ENCODE data around the gene PDCD7. TPM values are rescaled to one million over a fixed set of nuclear protein-coding genes. Genes with fewer than 3 reads are reported as not detected.
"Not testable (repeated sequence)": the region's sequence is repeated elsewhere in the genome, so short reads cannot be mapped to it uniquely, and the experiment has no call there.

PDCD7 gene
- total RNA-seq, 6 experiments from 2014 or later, result 18.5 to 32.1 (median 22.8) TPM

DNA sequence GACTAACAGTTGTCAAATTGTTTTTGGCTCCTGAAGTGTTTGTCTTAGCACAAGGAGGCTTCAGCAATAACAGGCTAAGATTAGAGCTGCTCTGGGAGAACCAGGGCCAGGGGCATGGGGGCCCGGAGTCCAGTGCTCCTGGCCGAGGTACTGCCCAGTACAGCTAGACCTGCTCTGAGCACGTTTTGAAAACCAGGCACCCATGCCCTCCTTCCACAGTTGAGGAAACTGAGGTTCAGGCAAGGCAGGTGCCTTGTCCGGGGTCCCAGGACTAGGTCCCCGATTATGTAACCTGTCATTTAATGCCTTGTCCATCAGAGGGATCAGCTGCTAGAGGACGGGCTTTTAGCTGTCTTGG lies 37.9 kb downstream of the PDCD7 start:
- H3K27me3 Mint-ChIP-seq (ENCODE audit: insufficient read depth), result no peaks in the 10 kb centered on the region; the same call in 1 of the 2 replicates
- H3K9me3 Mint-ChIP-seq, result no peaks in the 10 kb centered on the region
- H3K4me3 Mint-ChIP-seq, result no peak overlapping the region
- DNase-seq, result no peak
- no peak overlapping the region for H3K27ac Mint-ChIP-seq
- no peaks in the 10 kb centered on the region for H3K4me1 Mint-ChIP-seq (ENCODE audit: low read depth)
- peaks cover 13% of the 10 kb centered on the region for H3K36me3 Mint-ChIP-seq (ENCODE audit: low read depth)
- TF ChIP-seq, protein P1, sequence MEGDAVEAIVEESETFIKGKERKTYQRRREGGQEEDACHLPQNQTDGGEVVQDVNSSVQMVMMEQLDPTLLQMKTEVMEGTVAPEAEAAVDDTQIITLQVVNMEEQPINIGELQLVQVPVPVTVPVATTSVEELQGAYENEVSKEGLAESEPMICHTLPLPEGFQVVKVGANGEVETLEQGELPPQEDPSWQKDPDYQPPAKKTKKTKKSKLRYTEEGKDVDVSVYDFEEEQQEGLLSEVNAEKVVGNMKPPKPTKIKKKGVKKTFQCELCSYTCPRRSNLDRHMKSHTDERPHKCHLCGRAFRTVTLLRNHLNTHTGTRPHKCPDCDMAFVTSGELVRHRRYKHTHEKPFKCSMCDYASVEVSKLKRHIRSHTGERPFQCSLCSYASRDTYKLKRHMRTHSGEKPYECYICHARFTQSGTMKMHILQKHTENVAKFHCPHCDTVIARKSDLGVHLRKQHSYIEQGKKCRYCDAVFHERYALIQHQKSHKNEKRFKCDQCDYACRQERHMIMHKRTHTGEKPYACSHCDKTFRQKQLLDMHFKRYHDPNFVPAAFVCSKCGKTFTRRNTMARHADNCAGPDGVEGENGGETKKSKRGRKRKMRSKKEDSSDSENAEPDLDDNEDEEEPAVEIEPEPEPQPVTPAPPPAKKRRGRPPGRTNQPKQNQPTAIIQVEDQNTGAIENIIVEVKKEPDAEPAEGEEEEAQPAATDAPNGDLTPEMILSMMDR (IDR thresholded peaks at IDR 0.05), result no peak

DNA sequence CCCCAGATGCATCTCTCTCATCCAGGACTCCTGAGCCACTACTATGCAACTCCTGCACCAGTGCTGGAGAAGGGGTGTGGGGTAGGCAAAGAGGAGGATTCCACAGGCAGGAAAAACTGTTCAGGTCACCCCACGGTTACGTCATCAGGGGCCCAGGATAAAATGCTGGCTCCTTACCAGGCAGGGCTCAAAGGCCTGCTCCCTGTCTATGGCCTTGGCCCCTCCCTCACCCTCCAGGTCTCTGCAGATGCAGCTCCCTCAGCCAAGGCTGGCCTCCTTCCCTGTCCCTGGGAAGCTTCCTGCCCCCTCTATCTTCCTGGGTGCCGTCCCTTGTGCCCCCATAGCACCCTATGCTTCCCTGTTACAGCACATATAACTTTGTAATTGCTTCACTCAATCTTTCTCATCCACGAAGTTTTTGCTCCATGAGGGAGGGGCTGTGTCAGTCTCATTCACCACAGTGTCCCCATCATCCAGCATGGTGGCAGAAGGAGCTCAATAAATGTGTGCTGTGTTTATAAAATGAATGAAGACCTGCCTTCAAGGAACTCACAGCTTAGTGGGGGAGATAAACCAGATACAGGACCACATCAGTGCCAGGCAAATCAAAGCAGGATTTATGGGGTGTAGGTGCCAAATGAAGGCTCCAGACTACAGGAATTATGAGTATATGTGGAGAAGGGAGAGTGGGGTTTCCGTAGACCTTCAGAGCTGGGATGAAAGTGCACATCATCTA lies 38.4 kb downstream of the PDCD7 start:
- Mint-ChIP-seq H3K36me3 (ENCODE audit: low read depth) (peaks cover 13% of the 10 kb centered on the region), H3K4me1 (ENCODE audit: low read depth) (no peaks in the 10 kb centered on the region), H3K9me3 (no peaks in the 10 kb centered on the region), H3K27me3 (ENCODE audit: insufficient read depth) (no peaks in the 10 kb centered on the region; the same call in 1 of the 2 replicates), H3K27ac (no peak overlapping the region), H3K4me3 (no peak overlapping the region)
- DNase-seq, result no peak
- TF ChIP-seq, protein P1 (IDR thresholded peaks at IDR 0.05), result no peak

DNA sequence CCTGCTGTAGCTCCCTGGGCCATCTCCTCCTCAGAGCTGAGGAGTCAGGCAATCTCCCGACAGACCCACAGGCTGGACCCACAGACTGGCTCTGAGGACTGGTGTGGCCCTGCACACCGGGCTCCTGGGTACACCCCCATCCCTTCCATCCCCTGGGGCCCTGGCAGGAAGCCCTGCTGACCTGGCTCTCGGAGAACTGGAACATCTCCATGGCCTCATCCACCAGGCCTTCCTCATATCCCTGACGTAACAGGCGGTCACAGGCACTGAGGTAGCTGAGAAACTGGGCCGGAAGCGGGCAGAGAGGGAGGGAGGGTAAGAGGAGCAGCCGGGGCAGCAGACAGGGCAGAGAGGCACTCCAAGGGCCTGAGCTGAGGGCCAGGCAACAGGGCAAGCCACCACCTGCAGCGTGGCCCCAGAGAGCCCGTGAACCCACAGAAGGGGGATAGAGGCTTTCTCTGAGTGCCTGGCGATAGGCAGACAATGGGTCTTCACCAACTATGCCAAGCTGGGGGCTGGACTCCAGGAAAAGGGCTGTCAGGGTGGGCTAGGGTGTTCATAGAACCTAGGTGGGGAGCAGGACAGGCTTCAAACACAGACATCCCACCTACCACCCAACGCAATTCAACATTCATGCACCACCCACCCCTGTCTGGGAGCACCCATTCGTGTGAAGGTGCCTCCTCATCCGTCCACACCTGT lies 39.2 kb downstream of the PDCD7 start:
- Mint-ChIP-seq H3K4me1 (ENCODE audit: low read depth) (no peaks in the 10 kb centered on the region), H3K4me3 (no peak overlapping the region), H3K36me3 (ENCODE audit: low read depth) (peaks cover 13% of the 10 kb centered on the region), H3K9me3 (no peaks in the 10 kb centered on the region), H3K27me3 (ENCODE audit: insufficient read depth) (no peaks in the 10 kb centered on the region; the same call in 1 of the 2 replicates), H3K27ac (0 out of 2 replicates have a peak overlapping the region, but pooled peaks have one; percentile 5)
- TF ChIP-seq, protein P1 (IDR thresholded peaks at IDR 0.05), result no peak
- no peak for DNase-seq

DNA sequence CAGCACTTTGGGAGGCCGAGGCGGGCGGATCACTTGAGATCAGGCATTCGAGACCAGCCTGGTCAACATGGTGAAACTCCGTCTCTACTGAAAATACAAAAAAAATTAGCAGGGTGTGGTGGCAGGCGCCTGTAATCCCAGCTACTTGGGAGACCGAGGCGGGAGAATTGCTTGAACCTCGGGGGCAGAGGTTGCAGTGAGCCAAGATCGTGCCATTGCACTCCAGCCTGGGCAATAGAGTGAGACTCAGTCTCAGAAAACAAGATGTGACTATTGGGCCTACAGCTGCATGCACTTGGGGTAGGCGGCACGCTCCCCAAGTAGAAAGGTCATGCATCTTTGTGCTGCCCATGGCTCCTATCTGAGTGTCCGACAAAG lies 39.8 kb downstream of the PDCD7 start:
- not testable (repeated sequence) for H3K4me3 Mint-ChIP-seq; H3K27me3 Mint-ChIP-seq (ENCODE audit: insufficient read depth); DNase-seq; H3K4me1 Mint-ChIP-seq (ENCODE audit: low read depth); H3K36me3 Mint-ChIP-seq (ENCODE audit: low read depth); H3K9me3 Mint-ChIP-seq
- 0 out of 2 replicates have a peak overlapping the region, but pooled peaks have one; percentile 5 for H3K27ac Mint-ChIP-seq

DNA sequence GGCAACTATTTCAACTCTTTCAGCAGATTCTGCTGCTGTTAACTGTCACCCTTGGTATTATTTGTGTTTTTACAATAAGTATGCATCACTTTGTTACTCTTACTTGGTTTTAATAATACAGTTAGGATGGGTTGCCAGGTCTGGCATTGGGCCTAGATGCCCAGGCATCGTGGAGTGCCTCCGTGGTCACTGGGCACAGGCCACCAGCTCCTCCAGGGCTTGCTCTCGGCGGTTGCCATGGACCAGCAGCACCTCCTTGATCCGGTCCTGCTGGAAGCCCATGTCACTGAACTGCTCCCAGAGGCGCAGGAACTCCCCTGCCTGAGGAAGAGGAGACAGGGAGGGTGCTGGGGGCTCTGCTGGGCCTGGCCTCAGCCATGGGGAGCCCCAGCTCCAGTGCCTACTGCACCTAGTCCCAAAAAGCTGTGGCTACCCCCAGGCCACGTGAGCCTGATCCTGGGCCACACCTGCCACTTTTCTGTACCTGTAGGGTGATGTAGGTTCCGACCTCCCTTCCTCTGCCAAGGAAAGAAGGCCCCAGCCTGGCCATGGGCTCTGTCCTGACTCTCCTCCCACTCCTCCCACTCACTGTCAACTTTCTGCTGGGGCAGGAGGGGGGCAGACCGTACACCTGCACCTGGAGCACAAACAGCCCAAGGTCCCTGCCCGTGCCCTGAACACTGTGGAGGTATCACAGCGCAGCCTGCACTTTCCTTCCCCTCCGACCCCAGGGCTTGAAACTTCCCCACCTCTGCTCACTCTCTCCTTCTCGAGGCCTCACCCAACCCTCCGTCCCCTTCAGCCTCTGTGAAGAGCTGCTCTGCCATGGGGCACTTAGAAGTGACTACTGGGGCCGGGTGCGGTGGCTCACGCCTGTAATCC lies 40.5 kb downstream of the PDCD7 start:
- Mint-ChIP-seq H3K4me1 (ENCODE audit: low read depth) (no peaks in the 10 kb centered on the region), H3K9me3 (no peaks in the 10 kb centered on the region), H3K27me3 (ENCODE audit: insufficient read depth) (no peaks in the 10 kb centered on the region; the same call in 1 of the 2 replicates), H3K27ac (no peak overlapping the region), H3K4me3 (no peak overlapping the region), H3K36me3 (ENCODE audit: low read depth) (peaks cover 2% of the 10 kb centered on the region)
- no peak for DNase-seq
- TF ChIP-seq, protein P1 (IDR thresholded peaks at IDR 0.05), result no peak

All from HFFc6 (cell line).